H9 (cell line): ENCODE measurements around the gene CLEC16A. TPM values are rescaled to one million over a fixed set of nuclear protein-coding genes. Genes with fewer than 3 reads are reported as not detected.

Source experiments
- DNase-seq: peaks from one replicate; pipeline ENCODE4 v3.0.0-alpha.2; 2017
- H2AFZ ChIP-seq: one replicate; pipeline ENCODE4 v1.6.1; 2013; ENCODE audit warnings: mild to moderate bottlenecking, low read length, control low read depth, moderate library complexity
- H2AK5ac ChIP-seq: 2 replicates; pipeline ENCODE4 v1.6.1; 2013; ENCODE audit warnings: low read length, control low read depth, mixed read lengths; ENCODE audit not compliant: insufficient read length
- H2BK120ac ChIP-seq: one replicate; pipeline ENCODE4 v1.6.1; 2013; ENCODE audit warnings: low read depth, mild to moderate bottlenecking, low read length, control low read depth, inconsistent platforms; ENCODE audit not compliant: poor library complexity, severe bottlenecking
- H2BK12ac ChIP-seq: 2 replicates; pipeline ENCODE4 v1.6.1; 2013; ENCODE audit warnings: low read length, control low read depth, mixed read lengths, low read depth; ENCODE audit not compliant: insufficient read length
- H2BK15ac ChIP-seq: 2 replicates; pipeline ENCODE4 v1.6.1; 2013; ENCODE audit warnings: low read depth, low read length, control low read depth
- H2BK20ac ChIP-seq: one replicate; pipeline ENCODE4 v1.6.1; 2013; ENCODE audit warnings: low read depth, mild to moderate bottlenecking, low read length, control low read depth, inconsistent platforms; ENCODE audit not compliant: poor library complexity, severe bottlenecking
- H2BK5ac ChIP-seq: 2 replicates; pipeline ENCODE4 v1.6.1; 2013; ENCODE audit warnings: low read length, control low read depth, mixed read lengths; ENCODE audit not compliant: insufficient read length
- H3K14ac ChIP-seq: 2 replicates; pipeline ENCODE4 v1.6.1; 2013; ENCODE audit warnings: low read length, control low read depth; ENCODE audit not compliant: insufficient read depth
- H3K18ac ChIP-seq: 2 replicates; pipeline ENCODE4 v1.6.1; 2013; ENCODE audit warnings: low read depth, mild to moderate bottlenecking, mixed read lengths, low read length, control low read depth; ENCODE audit not compliant: insufficient read length
- H3K23ac ChIP-seq: 2 replicates; pipeline ENCODE4 v1.6.1; 2013; ENCODE audit warnings: low read length, control low read depth, mixed read lengths, low read depth; ENCODE audit not compliant: insufficient read length
- H3K23me2 ChIP-seq: 2 replicates; pipeline ENCODE4 v1.6.1; 2013; ENCODE audit warnings: low read depth, mild to moderate bottlenecking, mixed read lengths, low read length, control low read depth; ENCODE audit not compliant: insufficient read length, poor library complexity, severe bottlenecking
- H3K27ac ChIP-seq: 2 replicates; pipeline ENCODE4 v1.5.1; 2013; ENCODE audit warnings: low read length, control low read depth, mixed read lengths, low read depth; ENCODE audit not compliant: insufficient read length
- H3K27me3 ChIP-seq: 2 replicates; pipeline ENCODE4 v1.6.1; 2013; ENCODE audit warnings: low read length, control low read depth, inconsistent platforms; ENCODE audit not compliant: insufficient read depth
- H3K4ac ChIP-seq: 2 replicates; pipeline ENCODE4 v1.6.1; 2013; ENCODE audit warnings: low read depth, mild to moderate bottlenecking, control low read depth, inconsistent platforms, low read length, moderate library complexity
- H3K4me1 ChIP-seq: 2 replicates; pipeline ENCODE4 v1.6.1; 2013; ENCODE audit warnings: low read length, control low read depth, inconsistent platforms; ENCODE audit not compliant: insufficient read depth
- H3K4me2 ChIP-seq: 2 replicates; pipeline ENCODE4 v1.6.1; 2013; ENCODE audit warnings: low read length, control low read depth, mixed read lengths; ENCODE audit not compliant: insufficient read length, insufficient read depth
- H3K56ac ChIP-seq: 2 replicates; pipeline ENCODE4 v1.6.1; 2013; ENCODE audit warnings: low read depth, mild to moderate bottlenecking, mixed read lengths, low read length, control low read depth; ENCODE audit not compliant: insufficient read length
- H3K79me1 ChIP-seq: 2 replicates; pipeline ENCODE4 v1.6.1; 2013; ENCODE audit warnings: low read depth, mild to moderate bottlenecking, moderate library complexity, low read length, control low read depth, inconsistent platforms; ENCODE audit not compliant: insufficient read depth, poor library complexity, severe bottlenecking
- H3K79me2 ChIP-seq: 2 replicates; pipeline ENCODE4 v1.6.1; 2013; ENCODE audit warnings: low read length, control low read depth, inconsistent platforms; ENCODE audit not compliant: insufficient read depth
- H3K9ac ChIP-seq: 2 replicates; pipeline ENCODE4 v1.6.1; 2013; ENCODE audit warnings: low read length, control low read depth, mixed read lengths; ENCODE audit not compliant: insufficient read length; ENCODE audit errors: extremely low read depth
- H3K9me3 ChIP-seq: one replicate; pipeline ENCODE4 v1.6.1; 2013; ENCODE audit warnings: low read depth, low read length, inconsistent platforms; ENCODE audit not compliant: control insufficient read depth
- H3T11ph ChIP-seq: one replicate; pipeline ENCODE4 v1.6.1; 2013; ENCODE audit warnings: mild to moderate bottlenecking, low read length, control low read depth, inconsistent platforms
- H4K20me1 ChIP-seq: one replicate; pipeline ENCODE4 v1.6.1; 2013; ENCODE audit not compliant: control insufficient read depth, insufficient read length, insufficient read depth
- H4K5ac ChIP-seq: 2 replicates; pipeline ENCODE4 v1.6.1; 2013; ENCODE audit warnings: low read depth, mild to moderate bottlenecking, mixed read lengths, low read length, control low read depth; ENCODE audit not compliant: insufficient read length
- H4K8ac ChIP-seq: replicated peaks from 2 replicates; pipeline ENCODE4 v1.6.1; 2013; ENCODE audit warnings: low read length, control low read depth, mixed read lengths, low read depth; ENCODE audit not compliant: insufficient read length
- H4K91ac ChIP-seq: 2 replicates; pipeline ENCODE4 v1.6.1; 2013; ENCODE audit warnings: low read depth, mild to moderate bottlenecking, moderate library complexity, mixed read lengths, low read length, control low read depth; ENCODE audit not compliant: insufficient read length
- H3K27ac Mint-ChIP-seq, 3 experiments: 2 replicates in 2 of 3; 3 replicates in 1 of 3; pipeline ENCODE4 v1.8.0; 2020 to 2021; ENCODE audit warnings: mixed read lengths in 3 of 3, mild to moderate bottlenecking in 1 of 3, moderate library complexity in 1 of 3
- H3K27me3 Mint-ChIP-seq: 2 replicates; pipeline ENCODE4 v1.8.0; 2021; ENCODE audit warnings: low read depth, mild to moderate bottlenecking, moderate library complexity, mixed read lengths
- H3K36me3 Mint-ChIP-seq, 3 experiments: 2 replicates in 2 of 3; 3 replicates in 1 of 3; pipeline ENCODE4 v1.8.0; 2020 to 2021; ENCODE audit warnings: low read depth in 3 of 3, mixed read lengths in 3 of 3; ENCODE audit not compliant: insufficient read depth in 1 of 3
- H3K4me1 Mint-ChIP-seq, 2 experiments: 2 replicates each; pipeline ENCODE4 v1.8.0; 2020; ENCODE audit warnings: mixed read lengths in 2 of 2
- H3K4me3 Mint-ChIP-seq, 2 experiments: 2 replicates in 1 of 2; 3 replicates in 1 of 2; pipeline ENCODE4 v1.8.0; 2020 to 2021; ENCODE audit warnings: mild to moderate bottlenecking in 2 of 2, mixed read lengths in 2 of 2, moderate library complexity in 1 of 2
- H3K9me3 Mint-ChIP-seq, 2 experiments: 2 replicates in 1 of 2; 3 replicates in 1 of 2; pipeline ENCODE4 v1.8.0; 2020; ENCODE audit warnings: mild to moderate bottlenecking in 2 of 2, mixed read lengths in 2 of 2, moderate library complexity in 1 of 2
- WGBS: extraction: QIAGEN DNeasy Blood & Tissue Kit; methylation state at CpG from one replicate; pipeline ENCODE4 v1.1.7; 2013; ENCODE audit warnings: missing lambda C conversion rate, low lambda C conversion rate, mixed read lengths; ENCODE audit not compliant: insufficient read length; ENCODE audit errors: extremely low coverage; 5-methylcytosine and 5-hydroxymethylcytosine counted together
- total RNA-seq: library from RNA; stranded (reverse); gene quantifications from 2 replicates; pipeline ENCODE4 v1.2.1, GENCODE V29; 2021
- TF ChIP-seq, protein P1 (sequence below): fragments of 200-600 bp; sonication (generic); conservative IDR thresholded peaks from 3 replicates; pipeline ENCODE4 v1.8.0; 2021; ENCODE audit warnings: antibody characterized with exemption, mild to moderate bottlenecking

CLEC16A gene
- total RNA-seq, 1 experiment from 2014 or later, result 15.2 TPM

DNA sequence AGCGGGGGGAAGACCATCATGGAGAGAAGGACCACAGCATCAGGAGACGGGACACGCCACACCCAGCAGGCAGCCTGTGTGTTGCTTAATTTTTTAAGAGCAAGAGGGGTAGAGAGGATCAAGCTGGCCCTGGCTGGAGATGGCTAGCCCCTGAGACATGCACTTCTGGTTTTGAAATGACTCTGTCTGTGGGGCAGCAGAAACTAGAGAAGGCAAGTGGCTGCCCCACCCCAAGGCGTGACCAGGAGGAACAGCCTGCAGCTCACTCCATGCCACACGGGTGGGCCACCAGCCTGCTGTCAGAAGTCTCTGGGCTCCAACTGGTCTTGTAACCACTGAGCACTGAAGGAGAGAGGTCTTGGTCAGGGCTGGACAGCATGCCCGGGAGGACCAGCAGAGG is 236.1 kb downstream of the CLEC16A start:
- Histone ChIP-seq H3K79me2 (no peaks in the 10 kb centered on the region), H2BK12ac (no peak overlapping the region), H2AK5ac (no peak overlapping the region), H3T11ph (no peak overlapping the region), H3K27me3 (no peaks in the 10 kb centered on the region), H3K18ac (no peak overlapping the region), H3K4ac (no peak overlapping the region), H2BK5ac (no peak overlapping the region), H4K8ac (no peak overlapping the region), H2BK120ac (no peak overlapping the region), H3K14ac (no peak overlapping the region), H2BK20ac (no peak overlapping the region), H3K27ac (no peak overlapping the region), H3K79me1 (no peaks in the 10 kb centered on the region), H3K4me2 (no peak overlapping the region), H3K9me3 (no peaks in the 10 kb centered on the region), H3K56ac (no peak overlapping the region), H4K20me1 (no peaks in the 10 kb centered on the region), H4K5ac (no peak overlapping the region), H3K9ac (no peak overlapping the region), H2BK15ac (no peak overlapping the region), H3K4me1 (peaks cover 8% of the 10 kb centered on the region), H3K23me2 (no peaks in the 10 kb centered on the region), H3K23ac (no peak overlapping the region), H4K91ac (no peak overlapping the region), H2AFZ (no peak overlapping the region)
- Mint-ChIP-seq H3K9me3 (no peaks in the 10 kb centered on the region), H3K27ac (no peak overlapping the region), H3K27me3 (no peaks in the 10 kb centered on the region; the same call in 1 of the 2 replicates), H3K36me3 (no peaks in the 10 kb centered on the region; a peak in 1 of 7 replicates), H3K4me1 (peaks cover 15 to 24% of the 10 kb centered on the region in 2 experiments), H3K4me3 (no peak overlapping the region)
- no CpG with 5 or more reads among the region's 6 CpGs for WGBS
- TF ChIP-seq, protein P1, sequence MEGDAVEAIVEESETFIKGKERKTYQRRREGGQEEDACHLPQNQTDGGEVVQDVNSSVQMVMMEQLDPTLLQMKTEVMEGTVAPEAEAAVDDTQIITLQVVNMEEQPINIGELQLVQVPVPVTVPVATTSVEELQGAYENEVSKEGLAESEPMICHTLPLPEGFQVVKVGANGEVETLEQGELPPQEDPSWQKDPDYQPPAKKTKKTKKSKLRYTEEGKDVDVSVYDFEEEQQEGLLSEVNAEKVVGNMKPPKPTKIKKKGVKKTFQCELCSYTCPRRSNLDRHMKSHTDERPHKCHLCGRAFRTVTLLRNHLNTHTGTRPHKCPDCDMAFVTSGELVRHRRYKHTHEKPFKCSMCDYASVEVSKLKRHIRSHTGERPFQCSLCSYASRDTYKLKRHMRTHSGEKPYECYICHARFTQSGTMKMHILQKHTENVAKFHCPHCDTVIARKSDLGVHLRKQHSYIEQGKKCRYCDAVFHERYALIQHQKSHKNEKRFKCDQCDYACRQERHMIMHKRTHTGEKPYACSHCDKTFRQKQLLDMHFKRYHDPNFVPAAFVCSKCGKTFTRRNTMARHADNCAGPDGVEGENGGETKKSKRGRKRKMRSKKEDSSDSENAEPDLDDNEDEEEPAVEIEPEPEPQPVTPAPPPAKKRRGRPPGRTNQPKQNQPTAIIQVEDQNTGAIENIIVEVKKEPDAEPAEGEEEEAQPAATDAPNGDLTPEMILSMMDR, result no peak
- DNase-seq, result no peak
